Measurements from ENCODE around the gene CNOT6.

- TF ChIP-seq CTCF (IDR thresholded peaks at IDR 0.05 in 4 of 5, conservative IDR thresholded peaks at IDR 0.05 in 1 of 5) = no peak
- no peak for TF ChIP-seq POLR2A (IDR thresholded peaks at IDR 0.05)
Measured at GRCh38 chr5:180470361-180470760, 23.8 kb upstream of the CNOT6 start.
